Suprapubic skin (tissue), 3 donors: Measurements from ENCODE around the gene KNOP1.

ENCODE experiments used
- CTCF ChIP-seq, 2 donors: fragments of 200-600 bp in 1 of 2; fragments of 450-650 bp in 1 of 2; sonication (generic) in 1 of 2; IDR thresholded peaks; one replicate each; pipeline ENCODE4 v1.5.1; 2016 to 2019; ENCODE audit warnings: antibody characterized with exemption in 2 of 2, mild to moderate bottlenecking in 1 of 2, moderate library complexity in 1 of 2
- EP300 ChIP-seq: sonication (generic); formaldehyde crosslinking; IDR thresholded peaks from one replicate; pipeline ENCODE4 v1.6.1; 2017; ENCODE audit warnings: antibody characterized with exemption

- TF ChIP-seq CTCF (IDR thresholded peaks at IDR 0.05) (no peak), EP300 (no peak)
These were observed 12.2 kb downstream of the KNOP1 start for GRCh38 chr16:19705843-19706242.
